H1 (cell line): ENCODE data around the gene PFDN5. TPM values are rescaled to one million over a fixed set of nuclear protein-coding genes. Genes with fewer than 3 reads are reported as not detected.

Experiments
- BCL11A ChIP-seq, 2 experiments: IDR thresholded peaks; one replicate each; pipeline ENCODE4 v1.6.1; 2011; ENCODE audit warnings: low read depth in 2 of 2, low read length in 2 of 2, mild to moderate bottlenecking in 2 of 2
- CREB1 ChIP-seq: IDR thresholded peaks from 2 replicates; pipeline ENCODE4 v1.6.1; 2012; ENCODE audit warnings: inconsistent platforms
- E2F6 ChIP-seq: IDR thresholded peaks from 2 replicates; pipeline ENCODE4 v1.6.1; 2012; ENCODE audit warnings: inconsistent platforms
- HDAC6 ChIP-seq: IDR thresholded peaks from one replicate; pipeline ENCODE4 v1.7.1; 2012; ENCODE audit warnings: low read depth, mild to moderate bottlenecking, inconsistent platforms, low read length, moderate library complexity
- KDM1A ChIP-seq: fragments of 200-600, 300-600 bp; sonication (generic); IDR thresholded peaks from 2 replicates; pipeline ENCODE4 v1.7.1; 2016; ENCODE audit warnings: mild to moderate bottlenecking, low read length, borderline replicate concordance
- KDM5A ChIP-seq: fragments of 200-600 bp; IDR thresholded peaks from 2 replicates; pipeline ENCODE4 v1.7.1; 2012; ENCODE audit warnings: mild to moderate bottlenecking, low read length, inconsistent platforms, mixed read lengths
- NANOG ChIP-seq: IDR thresholded peaks from 2 replicates; pipeline ENCODE4 v1.6.1; 2011; ENCODE audit warnings: low read length, low read depth, mild to moderate bottlenecking, inconsistent platforms; ENCODE audit not compliant: insufficient read depth, poor library complexity, severe bottlenecking
- NRF1 ChIP-seq: IDR thresholded peaks from 2 replicates; pipeline ENCODE4 v1.6.1; 2011; ENCODE audit warnings: mild to moderate bottlenecking, low read depth, low read length, improper control_type of control experiment
- PHF8 ChIP-seq: fragments of 200-600 bp; sonication (generic); conservative IDR thresholded peaks from 2 replicates; pipeline ENCODE4 v1.7.1; 2012; ENCODE audit warnings: low read depth, mild to moderate bottlenecking, inconsistent platforms, low read length, moderate library complexity
- RAD21 ChIP-seq, 2 experiments: IDR thresholded peaks in 1 of 2; conservative IDR thresholded peaks in 1 of 2; 2 replicates each; pipeline ENCODE4 v1.6.1; 2011; ENCODE audit warnings: low read depth in 2 of 2, low read length in 2 of 2, improper control_type of control experiment in 1 of 2, inconsistent platforms in 1 of 2, mild to moderate bottlenecking in 1 of 2, moderate library complexity in 1 of 2
- RBBP5 ChIP-seq: IDR thresholded peaks from 2 replicates; pipeline ENCODE4 v1.7.1; 2012; ENCODE audit warnings: low read depth, mild to moderate bottlenecking, inconsistent platforms, low read length, moderate library complexity, borderline replicate concordance
- RFX5 ChIP-seq: IDR thresholded peaks from 2 replicates; pipeline ENCODE4 v1.6.1; 2011; ENCODE audit warnings: low read depth, low read length, improper control_type of control experiment, borderline replicate concordance
- SP4 ChIP-seq: IDR thresholded peaks from 2 replicates; pipeline ENCODE4 v1.6.1; 2012; ENCODE audit warnings: low read length, inconsistent platforms
- TCF12 ChIP-seq: IDR thresholded peaks from 2 replicates; pipeline ENCODE4 v1.6.1; 2011; ENCODE audit warnings: low read depth, mild to moderate bottlenecking, low read length
- TEAD4 ChIP-seq: IDR thresholded peaks from 2 replicates; pipeline ENCODE4 v1.6.1; 2012; ENCODE audit warnings: low read depth, low read length, inconsistent platforms, mixed read lengths
- polyA plus RNA-seq, 7 experiments: library from polyadenylated mRNA; depleted of rRNA in 3 of 7; stranded (reverse) in 5 of 7; unstranded in 2 of 7; fragments of >200 nt in 5 of 7; fragments of 200-250 nt in 2 of 7; gene quantifications; 1 replicate in 5 of 7; 2 replicates in 1 of 7; 4 replicates in 1 of 7; pipeline versions ENCODE4 v1.2.1 to v1.2.3, GENCODE V29; 2011 to 2013; ENCODE audit warnings: missing spikeins in 2 of 7, mixed read lengths in 2 of 7
- total RNA-seq: library from RNA; stranded (reverse); fragmentation: NEBNext Ultra II Directional; extraction: Animal tissue kit (Norgen Biotek cat#: 25700); gene quantifications from 2 replicates; pipeline ENCODE4 v1.2.1, GENCODE V29; 2021
- TF ChIP-seq, protein P1 (sequence below), 3 experiments: IDR thresholded peaks; 1 replicate in 2 of 3; 2 replicates in 1 of 3; pipeline versions ENCODE4 v1.5.1 to v1.6.1; 2011; ENCODE audit warnings: low read length in 3 of 3, mild to moderate bottlenecking in 3 of 3, inconsistent platforms in 2 of 3, low read depth in 1 of 3, moderate library complexity in 1 of 3; ENCODE audit not compliant: insufficient read depth in 1 of 3; ENCODE audit errors: control extremely low read depth in 1 of 3
- TF ChIP-seq, protein P2 (sequence below): IDR thresholded peaks from 2 replicates; pipeline ENCODE4 v1.6.1; 2012; ENCODE audit warnings: low read length, inconsistent platforms

PFDN5 gene
- total and polyA plus RNA-seq, 2 of the 8 experiments (the other 6 are each of a cell fraction or from before 2014, with no cell fraction given), result 290 to 630 TPM

DNA sequence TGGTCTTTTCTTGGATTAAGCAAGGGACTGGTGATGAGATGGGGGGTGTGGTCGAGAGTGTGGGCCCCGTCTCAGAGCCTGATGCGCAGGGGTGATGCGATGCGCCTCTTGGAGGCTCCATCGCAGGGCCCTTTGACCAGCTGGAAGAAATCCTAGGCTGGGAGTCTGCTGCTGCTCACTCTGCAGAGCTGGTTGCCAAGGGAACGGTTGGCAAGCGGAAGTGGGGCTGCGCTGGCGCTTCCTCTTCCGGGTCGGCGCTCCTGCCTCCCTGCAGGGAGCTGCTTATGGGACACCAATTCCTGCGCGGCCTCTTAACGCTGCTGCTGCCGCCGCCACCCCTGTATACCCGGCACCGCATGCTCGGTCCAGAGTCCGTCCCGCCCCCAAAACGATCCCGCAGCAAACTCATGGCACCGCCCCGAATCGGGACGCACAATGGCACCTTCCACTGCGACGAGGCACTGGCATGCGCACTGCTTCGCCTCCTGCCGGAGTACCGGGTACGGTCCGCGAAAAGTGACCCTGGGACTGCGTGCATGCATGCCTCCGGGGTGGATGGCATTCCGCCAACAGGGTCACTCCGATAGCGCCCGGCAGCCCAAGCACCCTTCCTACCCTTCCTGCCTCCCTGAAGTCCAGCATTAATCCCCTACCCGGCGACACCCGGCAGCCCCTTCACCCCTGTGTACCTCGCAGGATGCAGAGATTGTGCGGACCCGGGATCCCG lies 4.3 kb downstream of the PFDN5 start, which contains the start of gene MYG1 (continued):
- 0 out of 2 replicates have a peak, but pooled peaks have one; percentile 27 for TF ChIP-seq E2F6
- TF ChIP-seq RFX5, result no peak
- TF ChIP-seq, protein P1, sequence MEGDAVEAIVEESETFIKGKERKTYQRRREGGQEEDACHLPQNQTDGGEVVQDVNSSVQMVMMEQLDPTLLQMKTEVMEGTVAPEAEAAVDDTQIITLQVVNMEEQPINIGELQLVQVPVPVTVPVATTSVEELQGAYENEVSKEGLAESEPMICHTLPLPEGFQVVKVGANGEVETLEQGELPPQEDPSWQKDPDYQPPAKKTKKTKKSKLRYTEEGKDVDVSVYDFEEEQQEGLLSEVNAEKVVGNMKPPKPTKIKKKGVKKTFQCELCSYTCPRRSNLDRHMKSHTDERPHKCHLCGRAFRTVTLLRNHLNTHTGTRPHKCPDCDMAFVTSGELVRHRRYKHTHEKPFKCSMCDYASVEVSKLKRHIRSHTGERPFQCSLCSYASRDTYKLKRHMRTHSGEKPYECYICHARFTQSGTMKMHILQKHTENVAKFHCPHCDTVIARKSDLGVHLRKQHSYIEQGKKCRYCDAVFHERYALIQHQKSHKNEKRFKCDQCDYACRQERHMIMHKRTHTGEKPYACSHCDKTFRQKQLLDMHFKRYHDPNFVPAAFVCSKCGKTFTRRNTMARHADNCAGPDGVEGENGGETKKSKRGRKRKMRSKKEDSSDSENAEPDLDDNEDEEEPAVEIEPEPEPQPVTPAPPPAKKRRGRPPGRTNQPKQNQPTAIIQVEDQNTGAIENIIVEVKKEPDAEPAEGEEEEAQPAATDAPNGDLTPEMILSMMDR (IDR thresholded peaks at IDR 0.05; ENCODE audit: control extremely low read depth in 1 of 3, insufficient read depth in 1 of 3, low read depth in 1 of 3, low read length in 3 of 3), result peak in 2 of 3 experiments; percentile 16 to 18; a peak in 2 of 4 replicates
- TF ChIP-seq BCL11A (IDR thresholded peaks at IDR 0.05; ENCODE audit: low read depth in 2 of 2, low read length in 2 of 2), result no peak
- TF ChIP-seq KDM1A, result 0 out of 2 replicates have a peak, but pooled peaks have one; percentile 10
- TF ChIP-seq, protein P2, sequence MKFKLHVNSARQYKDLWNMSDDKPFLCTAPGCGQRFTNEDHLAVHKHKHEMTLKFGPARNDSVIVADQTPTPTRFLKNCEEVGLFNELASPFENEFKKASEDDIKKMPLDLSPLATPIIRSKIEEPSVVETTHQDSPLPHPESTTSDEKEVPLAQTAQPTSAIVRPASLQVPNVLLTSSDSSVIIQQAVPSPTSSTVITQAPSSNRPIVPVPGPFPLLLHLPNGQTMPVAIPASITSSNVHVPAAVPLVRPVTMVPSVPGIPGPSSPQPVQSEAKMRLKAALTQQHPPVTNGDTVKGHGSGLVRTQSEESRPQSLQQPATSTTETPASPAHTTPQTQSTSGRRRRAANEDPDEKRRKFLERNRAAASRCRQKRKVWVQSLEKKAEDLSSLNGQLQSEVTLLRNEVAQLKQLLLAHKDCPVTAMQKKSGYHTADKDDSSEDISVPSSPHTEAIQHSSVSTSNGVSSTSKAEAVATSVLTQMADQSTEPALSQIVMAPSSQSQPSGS, result no peak
- no peak for TF ChIP-seq TEAD4
- TF ChIP-seq CREB1, result peak; percentile 48
- 0 out of 2 replicates have a peak, but pooled peaks have one; percentile 49 for TF ChIP-seq SP4
- TF ChIP-seq NRF1, result 0 out of 2 replicates have a peak, but pooled peaks have one; percentile 4
- TF ChIP-seq HDAC6, result no peak
- TF ChIP-seq RAD21 (IDR thresholded peaks at IDR 0.05 in 1 of 2, conservative IDR thresholded peaks at IDR 0.05 in 1 of 2; ENCODE audit: low read depth in 2 of 2, low read length in 2 of 2), result peak in 1 of 2 experiments; percentile 11; a peak in 1 of 4 replicates
- TF ChIP-seq TCF12, result no peak
- TF ChIP-seq NANOG, result no peak
- TF ChIP-seq PHF8, result peak; percentile 62; the same call in 1 of the 2 replicates
- TF ChIP-seq RBBP5, result 0 out of 2 replicates have a peak, but pooled peaks have one; percentile 78
- TF ChIP-seq KDM5A, result peak; percentile 29; the same call in 1 of the 2 replicates
